NCI-H82 treated with DMSO at 0.1 percent for 48 hours (cell line): ENCODE measurements around the gene FSTL4.

Source experiments
- DNase-seq: peaks from one replicate; lab custom pipeline; 2025; ENCODE audit not compliant: unreplicated experiment; lab: John Stamatoyannopoulos, UW

FSTL4 gene

DNA sequence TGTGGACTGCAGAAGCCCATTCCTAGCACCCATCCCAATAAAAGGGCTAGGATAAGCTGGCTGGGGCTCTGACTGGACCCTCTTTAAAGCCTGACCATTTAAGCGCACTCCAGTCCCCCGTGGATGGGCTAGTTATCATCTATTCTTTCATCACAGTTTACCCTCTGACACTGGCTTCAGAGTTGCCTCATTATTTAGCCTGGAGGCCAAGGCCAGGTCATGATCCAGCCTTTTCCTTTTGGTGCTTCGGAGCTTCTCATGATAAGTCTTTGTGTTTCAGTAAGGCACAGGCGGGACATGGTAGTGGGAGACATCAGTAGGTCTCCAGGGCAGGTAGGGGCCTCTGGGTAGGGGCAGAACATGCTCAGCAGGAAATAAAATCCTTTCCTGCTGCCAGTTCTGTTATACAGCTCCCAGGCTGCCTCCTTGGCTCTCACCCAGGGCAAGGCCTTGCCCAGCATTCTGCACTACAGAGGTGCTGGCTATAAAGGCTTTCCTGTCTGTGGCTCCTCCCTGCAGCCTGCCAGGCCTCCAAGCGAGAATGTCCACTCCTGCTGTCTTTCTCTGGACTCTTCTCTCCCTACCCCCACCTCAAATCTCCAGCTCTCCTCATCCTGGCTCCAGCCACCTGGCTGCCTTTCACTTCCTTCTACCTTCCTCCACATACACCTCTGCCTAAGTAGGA is 128.8 kb downstream of the FSTL4 start:
- no peak for DNase-seq

DNA sequence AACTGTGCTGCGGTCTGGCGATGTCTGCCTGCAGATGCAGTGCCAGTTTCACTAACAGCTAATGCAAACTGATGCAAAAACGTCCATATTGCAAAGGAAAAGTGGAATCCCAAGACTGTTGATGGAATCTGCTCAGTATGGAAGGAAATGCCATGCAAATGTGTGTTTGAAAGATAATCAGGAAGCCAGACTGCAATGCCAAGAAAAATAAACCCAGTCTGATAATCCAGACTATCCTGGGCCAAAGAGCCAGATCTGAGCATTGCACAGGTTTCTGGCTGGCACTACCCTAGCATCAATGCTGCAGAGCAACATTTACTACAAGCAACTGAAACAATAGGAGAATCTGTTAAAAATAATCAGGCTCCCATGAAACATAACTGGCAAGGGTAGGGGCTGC is 130.3 kb downstream of the FSTL4 start:
- DNase-seq = no peak

DNA sequence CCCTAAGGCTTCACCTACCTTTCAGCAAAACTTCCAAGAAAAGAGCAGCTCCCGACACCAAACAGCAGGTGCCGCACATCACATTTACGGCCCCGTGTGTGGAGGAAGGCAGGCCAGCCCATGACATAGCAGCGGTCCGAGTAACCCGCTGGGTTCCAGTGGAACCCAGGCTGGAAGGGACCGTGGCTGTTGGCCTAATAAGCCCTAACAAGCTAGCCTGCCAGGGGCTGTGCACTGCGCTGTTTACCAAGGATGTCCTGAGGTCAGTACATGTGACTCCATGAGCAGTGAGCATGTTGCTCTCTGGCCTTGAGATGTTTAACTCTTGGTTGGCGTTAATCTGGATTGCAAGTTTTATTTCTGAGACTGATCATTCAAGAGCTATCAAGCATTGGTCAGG is 131.5 kb downstream of the FSTL4 start:
- DNase-seq = no peak

DNA sequence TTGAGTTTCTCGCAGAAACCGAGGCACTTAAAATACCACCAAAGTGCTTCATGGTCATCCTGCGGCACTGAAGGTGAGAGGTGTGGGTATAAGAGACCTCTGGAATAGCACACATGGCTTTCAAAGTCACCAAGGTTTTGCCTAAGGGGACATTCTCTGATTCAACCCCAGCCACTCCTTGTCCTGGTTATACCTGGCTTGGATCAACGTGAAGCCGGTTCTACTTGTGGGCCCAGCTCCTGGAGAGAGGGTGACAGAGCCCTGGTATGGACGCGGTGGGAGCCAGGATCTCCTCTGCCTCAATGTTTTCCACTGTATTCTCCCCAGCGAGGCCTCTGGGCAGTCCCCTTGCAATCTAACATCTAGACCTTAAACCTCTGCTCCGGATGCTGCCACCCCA is 132.0 kb downstream of the FSTL4 start:
- no peak for DNase-seq

DNA sequence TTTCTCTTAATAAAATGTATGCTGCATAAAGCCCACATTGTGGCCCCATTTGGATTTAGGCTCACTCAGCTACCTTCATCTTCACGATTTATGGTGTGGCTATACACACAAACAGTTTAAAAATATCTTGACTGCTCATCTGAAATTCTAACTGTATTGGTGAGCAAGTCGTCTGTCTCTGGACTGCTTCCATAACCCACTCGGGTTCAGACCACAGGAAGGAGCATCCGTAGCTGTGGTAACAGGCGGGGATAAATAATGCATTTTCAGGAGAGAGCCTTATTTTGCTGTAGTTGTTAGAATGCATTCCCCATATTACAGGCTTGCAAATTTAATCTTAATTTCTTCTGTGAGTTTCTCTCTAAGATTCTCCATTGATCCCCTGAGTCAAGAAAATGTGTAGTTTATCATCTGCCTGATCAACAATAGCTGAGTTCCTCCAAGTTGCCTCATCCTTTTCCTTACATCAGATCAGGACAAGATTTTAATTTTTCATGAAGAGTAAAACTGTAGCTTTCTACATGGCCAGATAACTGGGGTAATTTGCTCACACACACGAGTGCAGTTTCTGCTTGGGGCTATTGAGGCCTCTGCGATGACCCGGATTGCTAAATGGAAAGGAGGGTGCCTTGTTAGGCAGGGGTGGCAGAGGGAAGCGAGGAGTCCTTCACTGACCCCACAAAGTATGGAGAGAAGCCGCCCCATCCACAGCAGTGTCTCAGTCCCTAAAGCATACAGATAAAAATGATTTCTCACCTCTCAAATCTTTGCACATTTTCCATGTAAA is 133.9 kb downstream of the FSTL4 start:
- no peak for DNase-seq

DNA sequence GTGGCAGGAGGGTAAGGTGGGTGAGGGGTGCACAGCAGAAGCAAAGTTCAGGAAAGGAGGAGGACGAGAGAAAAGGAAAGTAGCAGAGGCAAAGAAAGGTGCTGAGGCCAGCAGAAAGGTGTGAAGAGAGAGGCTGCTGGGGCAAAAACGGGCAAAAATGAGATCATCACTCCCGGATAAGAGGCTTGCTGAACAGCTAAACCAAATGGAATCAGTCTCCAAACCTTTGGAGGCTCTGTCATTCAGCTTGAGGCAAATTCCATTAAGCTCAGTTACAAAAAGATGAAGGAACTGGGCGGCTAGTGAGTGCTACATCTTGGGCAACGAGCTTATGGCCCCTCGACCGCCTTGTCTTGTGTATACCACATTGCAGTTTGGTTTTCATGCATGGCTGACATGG is 136.4 kb downstream of the FSTL4 start:
- DNase-seq = no peak

DNA sequence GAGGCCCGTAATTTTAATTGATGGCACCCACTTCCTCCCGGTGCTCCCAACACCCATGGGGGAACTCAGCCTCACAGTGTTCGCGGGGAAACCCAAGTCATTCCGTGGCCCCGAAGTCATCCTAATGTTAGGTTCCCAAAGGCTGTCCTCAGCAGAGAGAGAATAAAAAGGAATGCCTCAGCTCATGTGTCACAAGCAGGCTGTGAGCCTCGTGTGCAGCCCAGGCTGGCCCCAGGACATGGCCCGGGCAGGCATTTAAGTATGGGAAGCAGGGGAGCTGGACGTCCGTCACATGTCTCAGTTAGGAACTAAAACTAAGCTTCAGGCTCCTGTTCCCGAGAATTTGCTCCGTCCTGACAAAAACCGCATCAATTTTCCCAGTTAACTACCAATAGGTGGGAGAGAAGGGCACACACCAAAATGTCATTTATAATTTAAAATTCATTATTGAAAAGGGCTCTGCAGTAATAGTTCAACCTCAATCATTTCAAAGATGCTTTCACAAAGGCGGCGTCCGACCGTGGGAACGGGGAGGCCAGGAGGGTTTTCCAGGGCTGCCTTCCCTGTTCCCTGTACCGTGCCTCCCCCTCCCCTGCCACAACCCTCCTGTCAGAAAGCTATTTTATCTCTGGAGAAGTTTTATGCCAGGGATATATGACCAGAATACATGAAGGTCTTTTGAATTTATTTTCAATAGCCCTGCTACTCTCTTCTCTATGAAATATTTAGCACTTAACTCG is 137.3 kb downstream of the FSTL4 start:
- no peak for DNase-seq

DNA sequence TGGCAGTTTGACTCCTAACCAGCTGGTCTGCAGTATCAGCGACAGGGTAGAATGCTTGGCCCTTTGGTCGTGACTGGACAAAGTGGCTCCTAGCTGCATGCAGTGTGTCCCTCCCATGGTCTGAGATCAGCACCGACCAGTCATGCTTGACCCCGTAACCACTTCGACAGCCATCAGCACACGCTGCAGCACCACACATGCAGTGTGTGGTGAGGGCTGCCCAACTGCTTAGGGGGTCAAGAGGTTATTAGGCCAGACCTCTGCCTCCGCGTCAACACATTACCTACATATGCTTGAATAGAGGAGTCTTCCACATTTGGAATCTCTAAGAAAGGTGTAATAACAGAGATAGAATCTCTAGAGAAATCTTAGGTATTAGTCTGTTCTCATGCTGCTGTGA is 139.1 kb downstream of the FSTL4 start:
- no peak for DNase-seq

DNA sequence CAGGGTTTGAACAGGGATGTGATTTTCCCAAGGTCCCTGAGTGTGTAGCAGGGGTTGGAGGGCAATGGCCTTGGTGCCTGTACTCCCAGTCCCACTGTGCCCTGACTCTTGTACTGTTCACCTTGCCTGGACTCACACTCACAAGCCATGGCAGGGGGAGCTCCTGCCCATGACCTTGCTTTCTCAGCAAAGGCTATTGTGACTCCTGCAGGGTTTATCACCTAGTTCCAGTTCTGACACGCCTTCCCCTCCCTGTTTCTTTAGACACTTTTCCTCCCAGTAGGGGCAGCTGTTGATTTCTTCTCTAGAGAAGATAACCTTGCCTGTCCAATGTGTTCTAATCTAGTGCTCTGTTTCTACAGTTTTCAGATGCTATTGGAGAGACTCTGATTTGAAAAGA is 139.5 kb downstream of the FSTL4 start:
- DNase-seq = no peak

DNA sequence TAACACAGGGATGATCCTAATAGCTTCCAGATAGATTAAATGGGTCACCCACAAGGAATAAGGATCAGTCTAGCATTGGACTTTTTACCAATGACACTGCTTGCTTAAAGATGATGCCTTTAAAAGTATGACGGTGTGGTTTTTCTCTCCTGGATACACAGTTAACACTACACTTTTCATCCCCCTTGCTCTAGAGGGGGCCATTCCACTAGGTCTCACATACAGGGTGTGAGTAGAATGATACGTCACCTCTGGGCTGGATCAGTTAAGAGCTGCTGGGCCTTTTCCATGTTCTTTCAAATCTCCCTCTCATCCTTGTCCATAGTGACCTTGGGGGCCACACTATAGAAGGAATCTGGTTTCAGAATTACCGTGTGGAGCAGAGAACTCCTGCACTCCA is 140.6 kb downstream of the FSTL4 start:
- no peak for DNase-seq

DNA sequence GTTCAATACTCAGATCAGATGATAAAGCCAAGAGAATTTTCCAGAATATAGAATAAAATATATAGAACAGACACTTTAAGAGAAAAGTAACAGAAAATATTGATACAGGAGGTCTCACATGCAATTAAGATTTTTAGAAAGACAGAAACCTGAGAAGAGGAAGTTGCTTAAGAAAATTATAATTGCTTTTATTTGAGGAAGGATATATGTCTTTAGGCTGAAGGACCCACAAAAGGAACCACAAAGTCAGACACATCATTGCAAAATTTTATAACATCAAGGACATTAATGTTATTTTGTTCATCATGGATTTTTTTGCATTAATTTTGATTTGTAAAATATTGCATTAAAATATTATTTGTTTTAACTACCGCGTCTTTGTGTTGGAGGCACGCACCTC is 141.5 kb downstream of the FSTL4 start:
- DNase-seq = no peak

DNA sequence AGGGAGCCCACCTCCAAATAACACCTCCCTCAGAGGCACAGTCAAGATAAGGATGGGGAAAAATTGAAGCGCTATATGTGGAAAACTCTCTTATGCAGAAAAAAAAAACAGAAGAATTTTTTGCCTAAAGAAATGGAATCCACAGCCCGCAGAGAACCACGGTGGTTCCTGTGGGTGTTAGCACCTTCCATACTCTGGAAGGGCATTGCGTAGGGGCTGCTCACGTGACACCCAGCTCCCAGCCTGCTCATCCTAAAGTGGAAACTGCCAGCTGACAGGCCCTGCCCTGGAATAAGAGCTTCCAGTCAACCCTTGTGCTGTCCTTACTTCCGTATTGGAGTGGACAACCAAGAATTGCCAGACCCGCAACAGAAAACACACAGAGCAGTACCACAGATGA is 142.5 kb downstream of the FSTL4 start:
- DNase-seq = no peak

DNA sequence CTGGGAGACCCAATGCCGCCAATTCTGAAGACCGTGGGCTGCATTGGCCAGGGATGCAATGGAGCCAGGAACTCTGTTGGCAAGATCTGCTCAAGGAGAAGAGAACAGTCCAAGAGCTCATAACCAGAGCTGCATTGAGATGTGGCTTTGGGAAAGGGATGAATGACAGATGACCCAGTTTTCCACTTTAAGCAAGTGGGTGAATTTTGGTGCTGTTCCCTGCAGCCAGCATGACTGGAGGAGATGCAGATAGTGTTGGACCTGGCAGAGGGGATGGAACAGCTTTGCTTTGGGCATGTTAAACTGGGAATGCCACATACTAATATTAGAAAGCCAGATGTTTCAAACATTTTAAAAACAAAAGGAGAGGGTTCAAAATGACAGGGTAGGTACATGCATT is 143.1 kb downstream of the FSTL4 start:
- no peak for DNase-seq

DNA sequence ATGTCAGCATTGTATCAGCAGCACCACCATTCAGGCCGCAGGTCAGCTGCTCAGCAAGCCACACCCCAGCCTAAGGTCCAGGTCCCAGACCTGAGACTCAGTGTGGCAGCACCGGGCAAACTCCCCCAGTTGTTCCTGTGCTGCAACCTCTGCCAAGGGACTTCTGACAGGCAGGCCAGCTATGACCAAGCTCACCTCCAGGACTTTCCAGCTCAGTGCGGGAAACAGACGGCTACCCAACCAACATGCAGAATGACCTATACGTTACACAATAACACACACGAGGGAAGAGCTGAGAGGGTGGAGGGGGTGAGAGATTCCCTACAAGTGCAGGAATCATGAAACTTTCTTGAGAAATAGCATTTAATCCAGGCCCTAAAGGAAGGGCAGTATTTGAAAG is 143.7 kb downstream of the FSTL4 start:
- DNase-seq = no peak

DNA sequence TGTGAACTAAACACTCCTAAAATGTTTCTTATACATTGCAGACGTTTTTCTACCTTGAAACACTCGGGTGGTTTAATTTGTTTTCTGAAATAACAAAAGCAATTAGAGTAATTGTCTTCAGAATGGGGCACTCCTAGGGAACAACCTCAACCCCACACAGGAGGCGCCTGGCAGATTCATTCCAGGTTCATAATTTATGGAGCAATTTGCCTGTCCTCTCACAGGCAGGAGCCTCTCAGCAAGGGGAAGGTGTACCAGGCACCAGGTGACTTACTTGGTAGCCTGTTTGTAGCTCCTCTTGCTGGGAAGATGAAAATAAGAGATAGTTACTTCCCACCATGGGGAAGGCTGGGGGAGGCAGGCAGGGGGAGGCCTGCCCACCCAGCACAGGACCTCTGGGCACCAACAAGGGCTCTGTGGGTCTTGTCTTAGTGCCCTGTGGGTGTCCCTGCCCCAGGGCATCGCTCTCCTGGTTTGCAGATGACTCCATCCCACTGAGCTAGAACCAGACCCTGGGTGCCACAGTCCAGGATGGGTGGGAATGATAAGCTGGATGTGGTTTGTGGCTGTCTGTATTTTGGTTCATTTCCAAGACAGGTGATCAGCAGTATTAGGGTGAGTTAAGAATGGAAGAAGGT is 144.4 kb downstream of the FSTL4 start:
- no peak for DNase-seq

DNA sequence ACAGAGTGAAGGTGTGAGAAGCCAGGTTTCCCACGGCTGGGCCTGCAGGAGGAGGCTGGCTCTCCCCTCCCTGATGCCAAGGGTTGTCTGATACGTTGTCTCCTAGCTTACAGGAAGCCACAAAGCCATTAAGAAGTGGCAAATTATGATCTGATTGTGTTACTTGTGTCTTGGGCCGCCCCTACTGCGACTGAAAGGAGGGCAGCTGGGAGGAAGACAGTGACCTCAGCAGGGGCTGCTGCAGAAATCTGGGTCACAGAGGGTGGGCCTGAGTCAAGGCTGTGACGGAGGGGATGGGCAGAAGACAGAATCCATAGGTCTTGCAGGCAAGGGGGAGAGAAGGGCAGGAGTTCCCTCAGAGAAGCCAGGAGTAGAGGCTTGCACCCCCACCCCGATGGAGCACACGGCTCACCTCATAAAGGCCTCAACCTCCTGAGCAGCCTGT is 145.0 kb downstream of the FSTL4 start:
- no peak for DNase-seq

DNA sequence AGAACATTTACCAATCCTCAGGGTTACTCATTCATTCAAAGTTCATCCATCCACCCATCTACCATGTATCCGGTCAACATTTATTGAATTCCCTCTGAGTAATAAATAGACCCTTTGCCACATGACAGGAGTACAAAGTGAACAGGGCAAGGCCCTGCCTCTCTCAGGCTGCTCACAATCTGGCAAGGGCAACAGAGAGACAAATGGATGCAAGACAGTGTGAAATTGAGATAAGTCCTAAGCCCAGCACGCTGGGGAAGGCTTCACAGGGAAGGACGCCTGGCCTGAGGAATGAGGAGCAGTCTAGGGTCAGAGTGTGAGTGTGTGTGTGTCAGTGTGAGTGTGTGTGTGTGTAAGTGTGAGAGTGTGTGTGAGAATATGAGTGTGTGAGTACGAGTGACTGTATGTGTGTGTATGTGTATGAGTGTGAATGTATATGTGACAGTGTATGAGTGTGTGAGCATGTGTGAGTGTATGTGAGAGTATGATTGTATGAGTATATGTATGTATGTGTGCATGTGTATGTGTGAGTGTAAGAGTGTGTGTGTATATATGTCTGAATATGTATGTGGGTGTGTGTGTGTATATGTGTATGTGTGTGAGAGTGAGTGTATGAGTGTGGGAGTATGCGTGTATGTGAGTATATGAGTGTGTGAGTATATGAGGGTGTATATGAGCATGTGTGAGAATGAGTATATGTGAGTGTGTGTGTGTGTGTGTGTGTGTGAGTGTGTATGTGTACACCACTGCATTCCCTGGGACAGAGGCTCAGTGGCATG is 145.6 kb downstream of the FSTL4 start:
- DNase-seq = no peak

DNA sequence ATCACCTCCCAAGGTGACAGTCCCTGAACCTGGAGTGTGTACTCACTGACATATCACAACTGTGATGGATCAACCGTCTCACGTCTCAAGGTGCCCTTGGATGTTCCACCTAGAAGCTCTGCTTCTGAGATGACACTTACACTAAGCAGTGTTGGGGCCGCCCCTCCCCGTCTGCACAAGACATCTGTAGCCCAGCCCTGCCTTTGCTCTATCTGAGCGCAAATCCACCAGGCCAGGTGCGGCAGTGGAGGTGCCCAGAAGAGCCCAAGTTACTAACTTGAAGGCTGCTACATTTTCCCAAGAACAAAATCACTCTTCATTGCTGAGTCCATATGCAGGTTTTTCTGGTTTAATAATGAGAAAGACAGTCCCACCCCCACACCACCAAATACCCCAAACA is 148.3 kb downstream of the FSTL4 start:
- DNase-seq = no peak

DNA sequence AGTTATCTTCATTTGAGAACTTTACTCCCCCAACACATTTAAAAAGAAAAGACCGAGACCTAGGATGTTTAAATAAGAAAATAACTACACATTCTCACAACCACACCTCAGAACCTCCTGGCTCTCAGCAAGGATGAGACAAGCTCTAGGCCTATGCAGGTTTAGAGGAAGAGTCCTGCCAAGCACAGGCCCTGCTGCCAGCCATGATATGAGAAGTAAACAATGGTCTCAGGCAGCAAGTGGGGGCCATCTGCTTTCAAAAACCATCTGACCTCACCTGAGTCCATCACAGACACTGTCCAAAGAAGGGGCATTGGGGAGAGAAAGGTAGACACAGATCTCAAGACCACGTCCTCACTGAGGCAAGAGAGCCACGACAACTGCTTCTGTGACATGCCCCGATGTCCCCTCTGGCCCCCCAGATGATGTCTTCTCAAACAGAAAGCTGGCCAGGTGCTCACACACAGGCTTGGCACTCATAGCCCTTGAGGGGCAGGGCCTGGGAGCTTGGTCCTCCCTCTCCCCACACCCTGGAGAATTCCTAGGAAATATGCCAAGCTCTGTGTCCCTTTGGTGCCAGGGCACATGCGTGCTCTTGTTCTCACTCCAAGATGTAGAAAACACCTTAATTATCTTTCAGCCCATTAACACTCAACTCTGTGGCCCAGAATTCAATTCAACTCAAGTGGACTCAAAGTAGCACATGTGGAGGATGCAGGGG is 150.4 kb downstream of the FSTL4 start:
- DNase-seq = no peak

DNA sequence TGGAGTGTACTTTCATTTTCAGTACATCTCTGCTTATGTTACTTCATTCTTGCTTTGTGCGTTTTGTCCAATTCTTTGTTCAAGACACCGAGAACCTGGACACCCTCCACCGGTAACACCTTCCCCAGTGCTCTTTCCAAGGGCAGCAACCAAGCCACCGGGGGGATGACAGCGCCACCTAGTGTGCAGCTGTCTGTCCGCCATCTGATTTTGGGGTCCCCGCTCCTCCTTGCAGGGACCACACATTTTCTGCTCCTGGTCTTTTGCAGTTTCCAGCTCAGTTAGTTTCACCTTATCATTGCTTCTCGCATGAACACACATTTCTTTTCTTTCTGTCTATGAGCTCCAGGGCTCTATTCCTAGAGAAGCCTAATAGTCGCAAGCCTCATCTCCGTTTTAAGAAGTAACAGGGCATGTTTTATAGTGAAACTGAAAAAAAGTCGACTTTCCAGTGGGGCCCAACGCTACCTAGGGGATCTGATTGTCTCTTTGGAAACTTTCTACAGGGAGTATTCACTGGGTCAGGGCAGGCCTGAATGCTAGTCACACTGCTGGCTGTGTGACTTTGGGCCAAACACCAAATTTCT is 152.1 kb downstream of the FSTL4 start:
- DNase-seq = no peak
